GM23338 (cell line): Measurements from ENCODE around the gene THRB. TPM values are rescaled to one million over a fixed set of nuclear protein-coding genes. Genes with fewer than 3 reads are reported as not detected.

Experiments
- ATAC-seq: fragments of 200-7000 bp; cut with Tn5 transposase; 3 replicates; pipeline ENCODE4 v1.9.1; 2020
- DNase-seq: peaks from one replicate; pipeline ENCODE4 v3.0.0-alpha.2; 2015; ENCODE audit warnings: low spot score
- H2AFZ ChIP-seq: fragments of 200-600 bp; sonication (generic); 2 replicates; pipeline ENCODE4 v1.8.0; 2016; ENCODE audit warnings: antibody characterized with exemption, mild to moderate bottlenecking, moderate library complexity
- H3F3A ChIP-seq: fragments of 200-600 bp; sonication (generic); replicated peaks from 2 replicates; pipeline ENCODE4 v1.8.0; 2017; ENCODE audit warnings: antibody characterized with exemption, mixed run types, low read depth
- H3K27ac ChIP-seq: fragments of 200-600 bp; sonication (generic); 2 replicates; pipeline ENCODE4 v1.6.1; 2016; ENCODE audit warnings: low read depth
- H3K27me3 ChIP-seq: fragments of 200-600 bp; sonication (generic); 2 replicates; pipeline ENCODE4 v1.8.0; 2016; ENCODE audit warnings: mild to moderate bottlenecking, mixed run types, moderate library complexity; ENCODE audit not compliant: insufficient read depth
- H3K36me3 ChIP-seq: fragments of 200-600 bp; sonication (generic); 2 replicates; pipeline ENCODE4 v1.8.0; 2016; ENCODE audit warnings: mild to moderate bottlenecking; ENCODE audit not compliant: insufficient read depth
- H3K4me1 ChIP-seq: fragments of 200-600 bp; sonication (generic); 2 replicates; pipeline ENCODE4 v1.8.0; 2016; ENCODE audit warnings: mild to moderate bottlenecking, moderate library complexity; ENCODE audit not compliant: insufficient read depth
- H3K4me2 ChIP-seq: fragments of 200-600 bp; sonication (generic); 2 replicates; pipeline ENCODE4 v1.7.1; 2017; ENCODE audit warnings: mixed run types
- H3K4me3 ChIP-seq: fragments of 200-600 bp; sonication (generic); 2 replicates; pipeline ENCODE4 v1.6.1; 2016; ENCODE audit warnings: mixed run types
- H3K79me2 ChIP-seq: fragments of 200-600 bp; sonication (generic); replicated peaks from 2 replicates; pipeline ENCODE4 v1.8.0; 2017; ENCODE audit warnings: mild to moderate bottlenecking; ENCODE audit not compliant: insufficient read depth
- H3K9me2 ChIP-seq: fragments of 200-600 bp; sonication (generic); 2 replicates; pipeline ENCODE4 v1.8.0; 2017; ENCODE audit not compliant: insufficient read depth
- H4K20me1 ChIP-seq: fragments of 200-600 bp; sonication (generic); replicated peaks from 2 replicates; pipeline ENCODE4 v1.8.0; 2017; ENCODE audit warnings: mild to moderate bottlenecking; ENCODE audit not compliant: insufficient read depth
- H3K27ac Mint-ChIP-seq: 2 replicates; pipeline ENCODE4 v1.8.0; 2020; ENCODE audit warnings: inconsistent platforms, mild to moderate bottlenecking, moderate library complexity, mixed read lengths
- H3K27me3 Mint-ChIP-seq: 3 replicates; pipeline ENCODE4 v1.8.0; 2022; ENCODE audit warnings: low read depth, mild to moderate bottlenecking, moderate library complexity, mixed read lengths, inconsistent platforms; ENCODE audit not compliant: insufficient read depth, poor library complexity
- H3K36me3 Mint-ChIP-seq: 3 replicates; pipeline ENCODE4 v1.8.0; 2021; ENCODE audit warnings: low read depth, mild to moderate bottlenecking, inconsistent platforms, moderate library complexity, mixed read lengths
- H3K4me1 Mint-ChIP-seq: 3 replicates; pipeline ENCODE4 v1.8.0; 2020; ENCODE audit warnings: mild to moderate bottlenecking, inconsistent platforms, mixed read lengths
- H3K4me3 Mint-ChIP-seq: 3 replicates; pipeline ENCODE4 v1.8.0; 2021; ENCODE audit warnings: moderate library complexity, mild to moderate bottlenecking, inconsistent platforms, mixed read lengths
- H3K9me3 Mint-ChIP-seq: 3 replicates; pipeline ENCODE4 v1.8.0; 2020; ENCODE audit warnings: moderate library complexity, mild to moderate bottlenecking, inconsistent platforms, mixed read lengths
- CREB1 ChIP-seq: fragments of 250-450 bp; sonication (Bioruptor Pico); IDR thresholded peaks from 2 replicates; pipeline ENCODE4 v1.5.0; 2020; ENCODE audit warnings: low read depth, mild to moderate bottlenecking, moderate library complexity
- ETS1 ChIP-seq: IDR thresholded peaks from 2 replicates; pipeline ENCODE4 v1.6.1; 2016; ENCODE audit warnings: antibody characterized with exemption
- EZH2 ChIP-seq: fragments of 200-600 bp; sonication (generic); IDR thresholded peaks from one replicate; pipeline ENCODE4 v1.8.0; 2017; ENCODE audit warnings: antibody characterized with exemption, mild to moderate bottlenecking, low read depth; ENCODE audit not compliant: unreplicated experiment
- EZH2phosphoT487 ChIP-seq: fragments of 200-600 bp; sonication (generic); IDR thresholded peaks from one replicate; pipeline ENCODE4 v1.8.1; 2018; ENCODE audit warnings: antibody characterized with exemption; ENCODE audit not compliant: unreplicated experiment
- JUNB ChIP-seq: IDR thresholded peaks from one replicate; pipeline ENCODE4 v1.6.1; 2016; ENCODE audit warnings: antibody characterized with exemption; ENCODE audit not compliant: unreplicated experiment
- NANOG ChIP-seq: IDR thresholded peaks from 2 replicates; pipeline ENCODE4 v1.6.1; 2016; ENCODE audit warnings: antibody characterized with exemption, borderline replicate concordance
- POLR2AphosphoS5 ChIP-seq: IDR thresholded peaks from 2 replicates; pipeline ENCODE4 v1.6.1; 2016; ENCODE audit warnings: antibody characterized with exemption, low read depth
- STAT1 ChIP-seq: IDR thresholded peaks from one replicate; pipeline ENCODE4 v1.6.1; 2016; ENCODE audit warnings: antibody characterized with exemption; ENCODE audit not compliant: unreplicated experiment
- ZNF114 ChIP-seq: fragments of 250-450 bp; sonication (Bioruptor Pico); IDR thresholded peaks from 2 replicates; pipeline ENCODE4 v1.5.0; 2020; ENCODE audit warnings: mild to moderate bottlenecking, moderate library complexity
- ZNF331 ChIP-seq: fragments of 250-450 bp; sonication (Bioruptor Pico); IDR thresholded peaks from 2 replicates; pipeline ENCODE4 v1.5.0; 2020; ENCODE audit warnings: low read depth, mild to moderate bottlenecking, moderate library complexity
- polyA plus RNA-seq: library from polyadenylated mRNA; unstranded; fragments of >200 nt; fragmentation: Nextera tagmentation; extraction: Ambion mirVana; gene quantifications from 2 replicates; pipeline ENCODE4 v1.2.1, GENCODE V29; 2016
- total RNA-seq: library from RNA; depleted of rRNA; stranded (reverse); fragments of >200 nt; shearing (Covaris generic); gene quantifications from 2 replicates; pipeline ENCODE4 v1.2.3, GENCODE V29; 2014
- TF ChIP-seq, protein P1 (sequence below), 2 experiments: fragments of 200-600 bp in 1 of 2; sonication (generic) in 1 of 2; conservative IDR thresholded peaks; 2 replicates each; pipeline versions ENCODE4 v1.5.1 to v1.6.1; 2016 to 2017; ENCODE audit warnings: antibody characterized with exemption in 2 of 2, low read depth in 2 of 2, mild to moderate bottlenecking in 2 of 2, moderate library complexity in 1 of 2

Gene THRB
- total and polyA plus RNA-seq, 2 experiments from 2014 or later = 1.7 to 3.2 TPM

DNA sequence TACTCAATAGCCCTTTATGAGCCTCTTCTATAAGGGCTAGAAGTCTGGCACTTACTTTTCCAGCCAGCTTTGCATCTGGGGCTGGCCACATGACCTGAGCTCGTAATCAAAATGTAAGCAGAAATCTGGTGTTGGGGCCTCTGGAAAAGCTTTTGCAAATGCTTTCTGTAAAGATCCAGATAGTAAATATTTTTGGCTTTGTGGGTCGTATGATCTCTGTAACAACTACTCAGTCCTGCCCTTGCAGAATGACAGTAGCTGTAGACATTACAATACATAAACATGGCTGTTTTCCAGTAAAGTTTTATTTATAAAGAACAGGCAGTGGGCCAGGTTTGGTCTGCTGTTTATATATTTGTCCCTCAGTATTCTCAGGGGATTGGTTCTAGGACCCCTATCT lies 46.2 kb upstream of the THRB start (continued):
- TF ChIP-seq, protein P1, sequence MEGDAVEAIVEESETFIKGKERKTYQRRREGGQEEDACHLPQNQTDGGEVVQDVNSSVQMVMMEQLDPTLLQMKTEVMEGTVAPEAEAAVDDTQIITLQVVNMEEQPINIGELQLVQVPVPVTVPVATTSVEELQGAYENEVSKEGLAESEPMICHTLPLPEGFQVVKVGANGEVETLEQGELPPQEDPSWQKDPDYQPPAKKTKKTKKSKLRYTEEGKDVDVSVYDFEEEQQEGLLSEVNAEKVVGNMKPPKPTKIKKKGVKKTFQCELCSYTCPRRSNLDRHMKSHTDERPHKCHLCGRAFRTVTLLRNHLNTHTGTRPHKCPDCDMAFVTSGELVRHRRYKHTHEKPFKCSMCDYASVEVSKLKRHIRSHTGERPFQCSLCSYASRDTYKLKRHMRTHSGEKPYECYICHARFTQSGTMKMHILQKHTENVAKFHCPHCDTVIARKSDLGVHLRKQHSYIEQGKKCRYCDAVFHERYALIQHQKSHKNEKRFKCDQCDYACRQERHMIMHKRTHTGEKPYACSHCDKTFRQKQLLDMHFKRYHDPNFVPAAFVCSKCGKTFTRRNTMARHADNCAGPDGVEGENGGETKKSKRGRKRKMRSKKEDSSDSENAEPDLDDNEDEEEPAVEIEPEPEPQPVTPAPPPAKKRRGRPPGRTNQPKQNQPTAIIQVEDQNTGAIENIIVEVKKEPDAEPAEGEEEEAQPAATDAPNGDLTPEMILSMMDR (conservative IDR thresholded peaks at IDR 0.05; ENCODE audit: low read depth in 2 of 2) = no peak
- no peak for TF ChIP-seq CREB1
- TF ChIP-seq NANOG = no peak
- no peak for TF ChIP-seq ETS1
- no peak for TF ChIP-seq EZH2
- TF ChIP-seq POLR2AphosphoS5 = no peak
- no peak for TF ChIP-seq JUNB
- TF ChIP-seq STAT1 = no peak
- TF ChIP-seq EZH2phosphoT487 = no peak

DNA sequence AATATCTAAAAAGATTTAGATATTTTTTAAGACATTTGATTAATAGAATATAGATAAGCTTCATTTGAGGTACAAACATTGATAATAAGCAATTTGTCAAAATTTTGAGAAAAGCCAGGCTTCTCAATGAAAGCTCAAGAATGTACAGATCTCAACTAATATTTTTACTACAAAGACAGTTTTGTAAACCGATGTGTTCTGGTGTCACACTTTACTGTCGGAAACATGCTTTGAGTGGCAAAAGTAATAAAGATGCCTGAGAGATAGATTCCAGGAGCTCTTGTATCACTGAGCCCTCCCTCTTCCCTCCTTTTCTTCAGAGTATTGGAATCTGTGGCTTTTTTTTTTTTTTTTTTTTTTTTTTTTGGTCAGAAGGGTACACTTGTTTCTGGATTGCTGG lies 45.0 kb upstream of the THRB start:
- H2AFZ ChIP-seq = no peak overlapping the region
- ATAC-seq = no peak
- H3K27ac Mint-ChIP-seq = no peak overlapping the region

More for the DNA sequence above, 45.0 kb upstream of the THRB start:
- H3K36me3 Mint-ChIP-seq = no peaks in the 10 kb centered on the region
- H3K27me3 ChIP-seq = no peaks in the 10 kb centered on the region
- no peaks in the 10 kb centered on the region for H3K4me1 Mint-ChIP-seq
- H3K9me2 ChIP-seq = no peaks in the 10 kb centered on the region
- H3K4me1 ChIP-seq = no peaks in the 10 kb centered on the region
- no peak overlapping the region for H3K4me3 Mint-ChIP-seq
- H3K9me3 Mint-ChIP-seq = no peaks in the 10 kb centered on the region
- H3K27ac ChIP-seq = no peak overlapping the region
- DNase-seq = no peak
- H3K4me2 ChIP-seq = no peak overlapping the region
- H3K4me3 ChIP-seq = no peak overlapping the region
- no peaks in the 10 kb centered on the region for H4K20me1 ChIP-seq
- no peaks in the 10 kb centered on the region for H3K79me2 ChIP-seq
- TF ChIP-seq ZNF114 (CRISPR knock-in tag) (no peak), EZH2 (no peak), ETS1 (no peak), ZNF331 (CRISPR knock-in tag) (no peak), STAT1 (no peak)
- H3K36me3 ChIP-seq = no peaks in the 10 kb centered on the region
- H3F3A ChIP-seq = no peaks in the 10 kb centered on the region
- no peaks in the 10 kb centered on the region for H3K27me3 Mint-ChIP-seq
